HepG2 (cell line): ENCODE measurements around the gene AP3D1. TPM values are rescaled to one million over a fixed set of nuclear protein-coding genes. Genes with fewer than 3 reads are reported as not detected.

Experiments
- EZH2 ChIP-seq: conservative IDR thresholded peaks from 2 replicates; pipeline ENCODE4 v1.6.1; 2012; ENCODE audit warnings: mild to moderate bottlenecking, low read depth, low read length, moderate library complexity
- GATAD1 ChIP-seq: IDR thresholded peaks from 2 replicates; pipeline ENCODE4 v1.6.1; 2016; ENCODE audit warnings: missing genetic modification reagents, missing compliant biosample characterization
- KAT2B ChIP-seq: fragments of 150-350 bp; IDR thresholded peaks from 2 replicates; pipeline ENCODE4 v1.6.1; 2014; ENCODE audit warnings: low read depth, low read length, borderline replicate concordance
- NCOR1 ChIP-seq: fragments of 200-600 bp; sonication (generic); IDR thresholded peaks from 2 replicates; pipeline ENCODE4 v1.7.0; 2017; ENCODE audit warnings: antibody characterized with exemption, low read length, borderline replicate concordance
- NRL ChIP-seq: sonication (generic); formaldehyde crosslinking; IDR thresholded peaks from 2 replicates; pipeline ENCODE4 v1.5.0; 2020; ENCODE audit warnings: missing genetic modification reagents, mild to moderate bottlenecking, moderate library complexity, borderline replicate concordance
- SPEN ChIP-seq: sonication (generic); formaldehyde crosslinking; IDR thresholded peaks from 2 replicates; pipeline ENCODE4 v1.5.1; 2020; ENCODE audit warnings: low read depth, mild to moderate bottlenecking, missing genetic modification reagents
- TGIF2 ChIP-seq: IDR thresholded peaks from 2 replicates; pipeline ENCODE4 v1.6.1; 2016; ENCODE audit warnings: control low read depth, missing compliant biosample characterization
- ZBTB39 ChIP-seq: sonication (generic); formaldehyde crosslinking; IDR thresholded peaks from 2 replicates; pipeline ENCODE4 v1.5.0; 2020; ENCODE audit warnings: missing genetic modification reagents
- ZFY ChIP-seq: sonication (generic); formaldehyde crosslinking; IDR thresholded peaks from 2 replicates; pipeline ENCODE4 v1.4.0; 2020; ENCODE audit warnings: missing genetic modification reagents
- ZKSCAN8 ChIP-seq: IDR thresholded peaks from 2 replicates; pipeline ENCODE4 v1.6.1; 2016; ENCODE audit warnings: borderline replicate concordance, missing genetic modification reagents, missing compliant biosample characterization
- ZNF30 ChIP-seq: sonication (generic); formaldehyde crosslinking; IDR thresholded peaks from 2 replicates; pipeline ENCODE4 v1.5.0; 2020; ENCODE audit warnings: mild to moderate bottlenecking, missing genetic modification reagents
- ZNF333 ChIP-seq: sonication (generic); formaldehyde crosslinking; IDR thresholded peaks from 2 replicates; pipeline ENCODE4 v1.4.0; 2020; ENCODE audit warnings: mild to moderate bottlenecking, missing genetic modification reagents, borderline replicate concordance
- ZUFSP ChIP-seq: sonication (generic); formaldehyde crosslinking; IDR thresholded peaks from 2 replicates; pipeline ENCODE4 v1.9.0; 2021; ENCODE audit warnings: missing genetic modification reagents, mild to moderate bottlenecking, borderline replicate concordance
- polyA plus RNA-seq, 8 experiments: library from polyadenylated mRNA; depleted of rRNA in 3 of 8; stranded (reverse) in 7 of 8; unstranded in 1 of 8; fragments of >200 nt; fragmentation: Illumina TruSeq in 4 of 8; extraction: Trizol in 4 of 8; gene quantifications; 2 replicates each; pipeline versions ENCODE4 v1.2.1 to v1.2.3, GENCODE V29; 2011 to 2016; ENCODE audit warnings: low read depth in 4 of 8, missing spikeins in 1 of 8, mixed read lengths in 1 of 8; ENCODE audit not compliant: insufficient read depth in 1 of 8
- total RNA-seq, 5 experiments: library from RNA; depleted of rRNA; stranded (reverse); fragments of >200 nt; fragmentation: Illumina TruSeq; extraction: Trizol; gene quantifications; 2 replicates each; pipeline ENCODE4 v1.2.3, GENCODE V29; 2016; ENCODE audit warnings: low read depth in 1 of 5
- TF ChIP-seq, protein P1 (sequence below): sonication (generic); formaldehyde crosslinking; IDR thresholded peaks from 2 replicates; pipeline ENCODE4 v1.4.0; 2020; ENCODE audit warnings: mild to moderate bottlenecking, missing genetic modification reagents, borderline replicate concordance
- TF ChIP-seq, protein P2 (sequence below): sonication (generic); formaldehyde crosslinking; IDR thresholded peaks from 2 replicates; pipeline ENCODE4 v1.5.0; 2020; ENCODE audit warnings: missing genetic modification reagents
- TF ChIP-seq, protein P3 (sequence below): sonication (generic); formaldehyde crosslinking; IDR thresholded peaks from 2 replicates; pipeline ENCODE4 v1.4.0; 2020; ENCODE audit warnings: missing genetic modification reagents, borderline replicate concordance

The AP3D1 gene
- total and polyA plus RNA-seq, 2 of the 13 experiments (the other 11 are each of a cell fraction or from before 2014, with no cell fraction given) = 68.0 to 82.6 TPM

DNA sequence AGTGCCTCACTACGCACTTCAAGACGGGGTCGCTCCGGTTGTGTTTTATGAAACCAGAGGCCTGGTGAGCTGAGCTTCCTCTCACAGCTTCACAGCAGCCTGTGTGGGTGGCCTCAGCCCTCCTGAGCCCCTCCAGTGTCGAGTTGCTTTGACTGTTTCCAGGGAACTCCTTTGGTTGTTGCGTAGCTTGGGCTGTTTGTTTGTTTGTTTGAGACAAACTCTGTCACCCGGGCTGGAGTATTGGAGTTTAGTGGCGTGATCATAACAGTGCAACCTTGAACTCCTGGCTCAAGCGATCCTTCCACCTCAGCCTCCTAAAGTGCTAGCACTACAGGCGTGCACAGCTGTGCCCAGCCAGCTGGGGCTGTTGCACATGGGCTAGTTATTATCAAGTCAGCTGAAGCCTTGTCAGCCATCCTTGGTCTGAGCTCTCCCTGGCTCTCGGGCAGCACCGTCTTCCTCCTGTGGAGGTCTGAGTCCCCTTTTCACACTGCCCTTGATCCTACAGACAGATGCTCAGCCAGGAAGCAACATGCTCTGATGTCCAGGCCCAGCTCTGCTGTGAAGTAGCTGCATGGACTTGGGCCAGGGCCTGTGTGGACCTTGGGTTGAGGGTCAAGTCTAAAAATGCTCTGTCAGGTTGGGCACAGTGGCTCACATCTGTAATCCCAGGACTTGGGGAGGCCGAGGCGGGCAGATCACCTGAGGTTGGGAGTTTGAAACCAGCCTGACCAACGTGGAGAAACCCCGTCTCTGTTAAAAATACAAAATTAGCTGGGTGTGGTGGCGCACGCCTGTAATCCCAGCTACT lies 22.6 kb upstream of the AP3D1 start (continued):
- TF ChIP-seq, protein P1, sequence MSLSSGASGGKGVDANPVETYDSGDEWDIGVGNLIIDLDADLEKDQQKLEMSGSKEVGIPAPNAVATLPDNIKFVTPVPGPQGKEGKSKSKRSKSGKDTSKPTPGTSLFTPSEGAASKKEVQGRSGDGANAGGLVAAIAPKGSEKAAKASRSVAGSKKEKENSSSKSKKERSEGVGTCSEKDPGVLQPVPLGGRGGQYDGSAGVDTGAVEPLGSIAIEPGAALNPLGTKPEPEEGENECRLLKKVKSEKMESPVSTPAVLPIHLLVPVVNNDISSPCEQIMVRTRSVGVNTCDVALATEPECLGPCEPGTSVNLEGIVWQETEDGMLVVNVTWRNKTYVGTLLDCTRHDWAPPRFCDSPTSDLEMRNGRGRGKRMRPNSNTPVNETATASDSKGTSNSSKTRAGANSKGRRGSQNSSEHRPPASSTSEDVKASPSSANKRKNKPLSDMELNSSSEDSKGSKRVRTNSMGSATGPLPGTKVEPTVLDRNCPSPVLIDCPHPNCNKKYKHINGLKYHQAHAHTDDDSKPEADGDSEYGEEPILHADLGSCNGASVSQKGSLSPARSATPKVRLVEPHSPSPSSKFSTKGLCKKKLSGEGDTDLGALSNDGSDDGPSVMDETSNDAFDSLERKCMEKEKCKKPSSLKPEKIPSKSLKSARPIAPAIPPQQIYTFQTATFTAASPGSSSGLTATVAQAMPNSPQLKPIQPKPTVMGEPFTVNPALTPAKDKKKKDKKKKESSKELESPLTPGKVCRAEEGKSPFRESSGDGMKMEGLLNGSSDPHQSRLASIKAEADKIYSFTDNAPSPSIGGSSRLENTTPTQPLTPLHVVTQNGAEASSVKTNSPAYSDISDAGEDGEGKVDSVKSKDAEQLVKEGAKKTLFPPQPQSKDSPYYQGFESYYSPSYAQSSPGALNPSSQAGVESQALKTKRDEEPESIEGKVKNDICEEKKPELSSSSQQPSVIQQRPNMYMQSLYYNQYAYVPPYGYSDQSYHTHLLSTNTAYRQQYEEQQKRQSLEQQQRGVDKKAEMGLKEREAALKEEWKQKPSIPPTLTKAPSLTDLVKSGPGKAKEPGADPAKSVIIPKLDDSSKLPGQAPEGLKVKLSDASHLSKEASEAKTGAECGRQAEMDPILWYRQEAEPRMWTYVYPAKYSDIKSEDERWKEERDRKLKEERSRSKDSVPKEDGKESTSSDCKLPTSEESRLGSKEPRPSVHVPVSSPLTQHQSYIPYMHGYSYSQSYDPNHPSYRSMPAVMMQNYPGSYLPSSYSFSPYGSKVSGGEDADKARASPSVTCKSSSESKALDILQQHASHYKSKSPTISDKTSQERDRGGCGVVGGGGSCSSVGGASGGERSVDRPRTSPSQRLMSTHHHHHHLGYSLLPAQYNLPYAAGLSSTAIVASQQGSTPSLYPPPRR (CRISPR knock-in tag) = no peak
- TF ChIP-seq ZKSCAN8 (CRISPR knock-in tag) (no peak), TGIF2 (no peak), ZUFSP (no peak), KAT2B (no peak), NCOR1 (peak; percentile 75), ZBTB39 (CRISPR knock-in tag) (peak; percentile 33; the same call in 1 of the 2 replicates), ZNF333 (CRISPR knock-in tag) (no peak), GATAD1 (0 out of 2 replicates have a peak, but pooled peaks have one; percentile 6), ZNF30 (no peak), SPEN (CRISPR knock-in tag) (0 out of 2 replicates have a peak, but pooled peaks have one; percentile 38), EZH2 (no peak), ZFY (CRISPR knock-in tag) (no peak), NRL (CRISPR knock-in tag) (0 out of 2 replicates have a peak, but pooled peaks have one; percentile 53)
- TF ChIP-seq, protein P2, sequence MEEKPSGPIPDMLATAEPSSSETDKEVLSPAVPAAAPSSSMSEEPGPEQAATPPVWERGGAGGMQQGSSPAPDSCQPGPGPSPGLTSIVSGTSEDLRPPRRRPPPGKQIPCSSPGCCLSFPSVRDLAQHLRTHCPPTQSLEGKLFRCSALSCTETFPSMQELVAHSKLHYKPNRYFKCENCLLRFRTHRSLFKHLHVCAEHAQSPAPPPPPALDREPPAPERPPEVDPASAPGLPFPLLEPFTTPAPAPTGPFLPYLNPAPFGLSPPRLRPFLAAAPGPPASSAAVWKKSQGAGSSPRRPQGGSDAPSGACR = no peak
- TF ChIP-seq, protein P3, sequence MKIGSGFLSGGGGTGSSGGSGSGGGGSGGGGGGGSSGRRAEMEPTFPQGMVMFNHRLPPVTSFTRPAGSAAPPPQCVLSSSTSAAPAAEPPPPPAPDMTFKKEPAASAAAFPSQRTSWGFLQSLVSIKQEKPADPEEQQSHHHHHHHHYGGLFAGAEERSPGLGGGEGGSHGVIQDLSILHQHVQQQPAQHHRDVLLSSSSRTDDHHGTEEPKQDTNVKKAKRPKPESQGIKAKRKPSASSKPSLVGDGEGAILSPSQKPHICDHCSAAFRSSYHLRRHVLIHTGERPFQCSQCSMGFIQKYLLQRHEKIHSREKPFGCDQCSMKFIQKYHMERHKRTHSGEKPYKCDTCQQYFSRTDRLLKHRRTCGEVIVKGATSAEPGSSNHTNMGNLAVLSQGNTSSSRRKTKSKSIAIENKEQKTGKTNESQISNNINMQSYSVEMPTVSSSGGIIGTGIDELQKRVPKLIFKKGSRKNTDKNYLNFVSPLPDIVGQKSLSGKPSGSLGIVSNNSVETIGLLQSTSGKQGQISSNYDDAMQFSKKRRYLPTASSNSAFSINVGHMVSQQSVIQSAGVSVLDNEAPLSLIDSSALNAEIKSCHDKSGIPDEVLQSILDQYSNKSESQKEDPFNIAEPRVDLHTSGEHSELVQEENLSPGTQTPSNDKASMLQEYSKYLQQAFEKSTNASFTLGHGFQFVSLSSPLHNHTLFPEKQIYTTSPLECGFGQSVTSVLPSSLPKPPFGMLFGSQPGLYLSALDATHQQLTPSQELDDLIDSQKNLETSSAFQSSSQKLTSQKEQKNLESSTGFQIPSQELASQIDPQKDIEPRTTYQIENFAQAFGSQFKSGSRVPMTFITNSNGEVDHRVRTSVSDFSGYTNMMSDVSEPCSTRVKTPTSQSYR (CRISPR knock-in tag) = no peak
